ENCODE measurements around the gene PIGZ.

- TF ChIP-seq EZH2 (IDR thresholded peaks at IDR 0.05) (no peak), POLR2AphosphoS5 (IDR thresholded peaks at IDR 0.05; ENCODE audit: borderline replicate concordance, low read depth, low read length) (no peak), FOXP2 (optimal IDR thresholded peaks at IDR 0.05; ENCODE audit: control extremely low read depth, extremely low read length, insufficient read depth) (no peak)
These were observed 52.4 kb downstream of the PIGZ start for GRCh38 chr3:196916221-196916620.
